IPS-NIHi7 (cell line): ENCODE measurements around the gene ETNK2.
"Not testable (repeated sequence)": the region's sequence is repeated elsewhere in the genome, so short reads cannot be mapped to it uniquely, and the experiment has no call there.

Source experiments
- DNase-seq: peaks from one replicate; pipeline ENCODE4 v3.0.0; 2012; ENCODE audit warnings: mixed read lengths; ENCODE audit errors: extremely low spot score

Gene ETNK2

DNA sequence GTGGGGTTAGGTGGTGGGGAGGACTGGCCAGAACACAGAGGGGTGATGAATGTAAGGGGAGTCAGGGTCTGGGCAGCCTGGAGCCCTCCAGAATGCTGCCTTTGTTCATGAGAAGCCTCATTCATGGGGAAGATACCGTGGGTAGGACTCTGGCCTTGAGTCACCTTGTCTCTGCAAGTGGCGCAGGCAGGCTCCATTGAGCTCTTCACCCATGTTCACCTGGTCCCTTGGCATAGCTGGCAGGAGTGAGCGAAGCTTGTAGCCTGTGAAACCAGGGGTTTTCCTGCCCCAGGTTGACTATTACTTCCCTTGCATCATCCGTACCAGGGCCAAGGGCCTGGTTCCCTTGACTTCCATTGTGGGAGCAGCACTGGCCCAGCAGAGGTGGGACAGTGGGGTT is 53.2 kb downstream of the ETNK2 start:
- DNase-seq: no peak

- no peak for DNase-seq
These were observed 54.9 kb downstream of the ETNK2 start for GRCh38 chr1:204096931-204097330.

GRCh38 chr1:204094856-204095634 is 56.8 kb downstream of the ETNK2 start:
- DNase-seq: no peak

GRCh38 chr1:204094313-204094729 is 57.5 kb downstream of the ETNK2 start:
- DNase-seq: no peak

- no peak for DNase-seq
These were observed 58.1 kb downstream of the ETNK2 start for GRCh38 chr1:204093781-204094180.

DNA sequence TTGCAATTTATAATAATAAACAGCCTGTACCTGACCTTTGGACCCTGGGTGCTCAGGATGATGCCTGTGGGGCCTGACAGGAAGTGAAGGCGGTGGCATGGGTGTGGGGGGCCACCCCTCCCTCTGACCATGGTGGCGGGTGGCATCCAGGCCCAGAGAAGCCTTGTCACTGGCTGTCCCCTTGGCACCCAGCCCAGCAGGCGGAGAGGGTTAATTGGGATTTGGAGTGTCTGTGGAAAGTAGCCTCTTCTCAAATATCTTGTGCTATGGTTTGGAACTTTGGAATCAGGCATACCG is 58.5 kb downstream of the ETNK2 start:
- DNase-seq: no peak

GRCh38 chr1:204092632-204093420 is 59.0 kb downstream of the ETNK2 start:
- DNase-seq: no peak

DNA sequence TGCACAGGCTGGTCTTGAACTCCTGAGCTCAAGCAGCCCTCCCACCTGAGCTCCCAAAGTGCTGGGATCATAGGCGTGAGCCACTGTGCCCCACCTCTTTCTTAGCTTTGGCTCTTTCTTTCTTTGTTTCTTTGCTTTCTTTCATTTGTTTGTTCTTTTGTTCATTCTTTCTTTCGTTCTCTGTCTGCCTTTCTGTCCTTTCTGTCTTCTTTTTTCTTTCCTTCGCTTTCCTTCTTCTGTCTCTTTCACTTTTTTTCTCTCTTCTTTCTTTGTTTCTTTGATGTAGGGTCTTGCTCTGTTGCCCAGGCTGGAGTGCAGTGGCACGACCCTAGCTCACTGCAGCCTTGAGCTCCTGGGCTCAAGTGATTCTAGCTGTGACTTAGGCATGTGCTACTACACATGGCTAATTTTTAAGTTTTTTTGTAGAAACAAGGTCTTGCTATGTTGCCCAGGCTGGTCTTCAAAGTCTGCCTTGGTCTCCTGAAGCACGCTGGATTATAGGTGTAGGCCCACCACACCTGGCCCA is 60.0 kb downstream of the ETNK2 start:
- DNase-seq: no peak

DNA sequence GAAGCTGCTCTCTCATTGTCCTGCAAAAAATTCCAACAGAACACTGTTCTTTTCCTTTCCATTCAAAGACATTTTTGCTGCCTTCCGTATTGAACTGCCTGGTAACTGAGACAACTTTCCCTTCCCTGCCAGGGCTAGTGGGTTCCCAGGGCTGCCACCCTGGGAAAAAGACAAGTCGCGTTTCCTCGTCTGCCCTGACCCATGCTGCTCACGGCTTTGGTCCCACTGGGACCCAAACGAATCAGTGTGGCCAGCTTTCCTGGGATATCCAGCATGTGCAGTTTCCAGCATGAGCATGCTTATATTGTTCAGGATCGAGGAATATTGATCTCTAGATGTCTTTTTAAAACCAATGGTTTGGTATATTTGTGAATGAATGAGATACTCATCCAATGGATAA is 60.8 kb downstream of the ETNK2 start:
- no peak for DNase-seq

DNA sequence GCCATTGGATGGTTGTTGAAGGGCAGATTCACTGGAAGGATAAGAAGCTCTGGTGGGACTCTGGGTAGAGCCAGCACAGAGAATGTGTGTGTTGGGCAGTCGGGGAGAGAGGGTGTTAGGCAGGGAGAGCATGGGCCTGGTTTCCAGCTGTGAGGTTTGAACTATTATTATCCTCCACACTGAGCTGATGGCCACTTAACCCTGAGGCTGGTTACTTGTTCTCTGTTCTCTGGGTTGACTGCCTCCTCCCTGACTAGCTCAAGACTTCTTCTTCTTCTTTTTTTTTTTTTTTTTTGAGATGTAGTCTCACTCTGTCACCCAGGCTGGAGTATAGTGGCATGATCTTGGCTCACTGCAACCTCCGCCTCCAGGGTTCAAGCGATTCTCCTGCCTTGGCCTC is 61.7 kb downstream of the ETNK2 start:
- not testable (repeated sequence) for DNase-seq

GRCh38 chr1:204089044-204089751 is 62.6 kb downstream of the ETNK2 start:
- DNase-seq: no peak

GRCh38 chr1:204088596-204088995 is 63.2 kb downstream of the ETNK2 start:
- DNase-seq: no peak

DNA sequence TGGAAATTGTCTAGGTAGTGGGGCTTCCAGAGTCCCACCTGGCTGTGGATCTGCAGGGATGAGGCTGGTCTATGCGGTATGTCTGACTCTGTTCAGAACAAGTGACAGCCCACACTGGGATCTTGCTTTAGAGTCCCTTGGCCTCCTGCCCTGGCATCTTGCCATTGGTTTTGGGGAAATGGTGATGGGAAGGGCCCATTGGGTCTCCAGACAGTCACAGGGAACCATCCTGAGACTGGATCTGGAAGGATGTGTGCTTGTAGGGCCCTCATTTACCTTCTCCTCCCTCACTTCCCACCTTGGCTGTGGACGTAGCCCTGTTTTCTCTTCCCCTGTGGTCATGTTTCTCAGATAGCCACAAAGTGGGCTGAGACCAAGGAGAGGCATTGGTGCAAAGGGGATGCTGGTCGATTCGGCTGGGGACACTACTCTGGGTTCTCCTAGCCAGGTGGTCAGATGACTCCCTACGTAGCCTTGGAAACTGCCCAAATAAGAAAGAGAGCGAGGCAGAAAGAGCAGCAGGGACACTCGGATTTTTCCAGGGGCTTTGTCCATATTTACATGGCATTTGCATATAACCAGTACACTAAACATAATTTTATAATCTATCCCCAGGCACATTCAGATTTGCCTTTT is 63.8 kb downstream of the ETNK2 start:
- no peak for DNase-seq

DNA sequence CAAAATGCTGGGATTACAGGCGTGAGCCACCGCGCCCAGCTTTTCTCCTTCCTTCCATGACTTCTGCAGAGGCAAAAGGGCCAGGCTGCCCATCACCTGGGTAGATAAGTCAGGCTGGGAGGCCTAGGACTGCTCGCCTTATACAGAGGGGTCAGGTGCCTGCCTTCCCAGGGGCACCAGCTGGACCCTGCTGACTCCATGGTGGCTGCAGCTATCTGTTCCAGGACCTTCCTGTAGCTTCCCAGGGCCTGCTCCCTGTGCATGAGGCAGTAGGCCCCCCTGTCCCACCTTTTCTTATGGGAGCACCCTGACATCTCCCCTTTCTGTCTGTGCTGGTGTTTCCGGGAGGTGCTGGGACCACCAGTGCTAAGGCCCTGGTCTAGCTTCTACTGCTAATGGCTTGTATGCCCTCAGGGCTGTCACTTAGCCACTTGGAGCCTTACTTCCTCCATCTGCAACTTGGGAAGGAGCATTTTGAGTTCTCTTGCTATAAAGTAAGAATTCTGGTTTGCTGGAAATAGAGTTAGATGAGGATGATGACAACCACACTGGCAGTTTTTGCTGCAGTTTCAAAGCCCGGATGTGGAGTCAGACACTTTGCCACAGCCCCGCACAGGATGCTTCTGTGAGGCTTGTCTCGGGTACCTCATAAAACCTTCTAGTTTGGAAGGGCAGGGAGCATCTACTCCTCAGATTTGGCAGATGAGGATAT is 64.5 kb downstream of the ETNK2 start:
- DNase-seq: no peak

- DNase-seq: no peak
These were observed 66.0 kb downstream of the ETNK2 start for GRCh38 chr1:204085876-204086275.

DNA sequence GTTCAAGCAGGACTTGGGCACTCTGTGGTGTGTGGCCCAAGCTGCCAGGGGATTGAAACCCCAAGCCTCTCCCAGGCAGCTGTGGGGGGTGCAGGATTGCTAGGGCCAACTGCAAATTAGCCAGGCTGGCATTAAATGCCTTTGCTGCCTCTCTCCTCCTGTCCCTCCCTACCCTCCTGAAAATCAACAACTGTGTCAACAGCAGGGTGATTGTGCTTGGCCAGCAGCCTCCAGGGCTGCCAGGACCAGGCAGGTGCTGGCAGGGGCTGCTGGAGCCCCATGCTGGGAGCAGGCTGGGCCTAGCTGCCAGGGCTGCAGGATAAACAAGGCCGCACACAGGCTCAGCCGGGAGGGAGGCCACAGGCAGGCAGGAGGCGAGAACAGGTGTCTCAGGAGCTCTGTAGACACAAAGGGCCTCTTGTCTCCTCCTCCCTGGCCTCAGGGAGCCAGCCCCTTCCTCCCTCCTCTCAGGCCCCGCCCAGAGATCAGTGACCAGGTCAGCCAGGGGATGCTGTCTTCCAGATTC is 67.5 kb downstream of the ETNK2 start:
- DNase-seq: peak; percentile 85

- DNase-seq: no peak
These were observed 68.4 kb downstream of the ETNK2 start for GRCh38 chr1:204083491-204083890.

GRCh38 chr1:204081791-204082513 is 69.9 kb downstream of the ETNK2 start:
- DNase-seq: no peak

DNA sequence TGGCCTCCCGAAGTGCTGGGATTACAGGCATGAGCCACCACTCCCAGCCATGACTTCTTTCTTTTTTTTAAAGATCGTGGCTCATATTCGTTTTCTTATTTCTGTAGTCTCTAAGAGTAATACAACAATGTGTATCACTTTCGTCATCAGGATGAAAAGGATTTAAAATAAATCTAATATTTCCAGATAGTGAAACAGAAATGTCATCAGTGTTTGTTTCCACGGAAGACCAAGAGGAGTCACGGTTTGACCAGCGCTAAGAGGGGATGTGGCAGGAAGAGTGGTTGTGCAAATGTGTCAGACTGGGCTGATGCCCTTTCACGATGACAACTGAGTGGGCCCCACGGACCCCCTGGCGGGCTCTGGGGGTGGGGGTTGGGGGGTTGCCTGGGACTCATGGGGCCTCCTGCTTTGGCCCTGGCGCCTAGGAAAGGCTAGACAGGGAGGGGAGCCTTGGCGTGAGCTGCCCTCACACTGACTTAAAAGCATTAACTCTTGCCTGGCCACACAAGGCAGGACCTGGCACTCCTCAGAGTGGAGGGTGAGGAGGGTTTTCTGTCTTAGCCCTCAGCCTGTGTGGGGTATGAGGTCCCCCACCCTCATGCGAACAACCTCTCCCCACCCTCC is 70.6 kb downstream of the ETNK2 start:
- no peak for DNase-seq
